ENCODE results near the gene RANBP3L.

The RANBP3L gene

DNA sequence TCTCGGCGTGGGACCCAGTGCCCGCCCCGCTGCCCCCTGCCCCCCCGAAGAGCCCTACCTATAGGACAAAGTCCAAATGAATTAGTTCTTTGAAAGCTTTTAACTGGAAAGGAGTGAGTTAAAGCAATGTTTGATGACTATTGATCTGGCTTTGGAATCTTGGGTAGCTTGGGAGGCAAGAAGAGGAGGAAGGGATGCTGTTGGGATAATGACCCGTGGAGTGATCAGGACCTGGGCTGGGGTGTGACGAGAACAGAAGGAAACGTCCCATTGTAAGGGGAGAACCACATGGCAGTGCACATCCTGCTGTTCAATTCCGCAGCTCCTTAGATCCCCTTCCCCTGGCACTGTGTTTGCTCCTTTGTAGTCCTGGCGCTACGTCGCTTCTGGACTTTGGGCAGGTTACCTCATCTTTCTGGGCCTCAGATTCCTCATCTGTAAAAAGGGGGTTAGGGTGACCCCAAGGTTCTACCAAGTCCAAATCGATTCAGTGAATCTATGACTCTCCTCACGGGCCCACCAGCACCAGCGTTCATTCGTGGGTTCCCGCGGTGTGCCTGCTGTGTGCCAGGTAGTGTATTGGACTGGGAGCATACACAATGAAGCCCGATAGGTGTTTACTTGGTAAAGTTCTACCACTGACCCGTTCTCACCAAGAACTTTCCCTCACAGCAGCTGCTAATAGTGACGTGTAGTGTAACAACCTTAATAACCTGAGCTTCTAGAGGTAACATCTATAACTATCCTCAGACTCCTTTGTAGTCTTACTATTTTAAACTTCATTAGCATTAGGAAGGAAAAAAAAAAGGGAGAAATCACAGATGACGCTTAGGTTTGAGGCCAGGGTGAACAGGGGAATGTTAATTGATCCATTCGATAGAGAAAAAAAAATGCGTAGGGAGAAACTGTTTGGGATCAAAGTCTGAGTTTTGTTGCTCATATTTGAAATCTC lies 58.9 kb downstream of the RANBP3L start:
- DNase-seq = no peak

DNA sequence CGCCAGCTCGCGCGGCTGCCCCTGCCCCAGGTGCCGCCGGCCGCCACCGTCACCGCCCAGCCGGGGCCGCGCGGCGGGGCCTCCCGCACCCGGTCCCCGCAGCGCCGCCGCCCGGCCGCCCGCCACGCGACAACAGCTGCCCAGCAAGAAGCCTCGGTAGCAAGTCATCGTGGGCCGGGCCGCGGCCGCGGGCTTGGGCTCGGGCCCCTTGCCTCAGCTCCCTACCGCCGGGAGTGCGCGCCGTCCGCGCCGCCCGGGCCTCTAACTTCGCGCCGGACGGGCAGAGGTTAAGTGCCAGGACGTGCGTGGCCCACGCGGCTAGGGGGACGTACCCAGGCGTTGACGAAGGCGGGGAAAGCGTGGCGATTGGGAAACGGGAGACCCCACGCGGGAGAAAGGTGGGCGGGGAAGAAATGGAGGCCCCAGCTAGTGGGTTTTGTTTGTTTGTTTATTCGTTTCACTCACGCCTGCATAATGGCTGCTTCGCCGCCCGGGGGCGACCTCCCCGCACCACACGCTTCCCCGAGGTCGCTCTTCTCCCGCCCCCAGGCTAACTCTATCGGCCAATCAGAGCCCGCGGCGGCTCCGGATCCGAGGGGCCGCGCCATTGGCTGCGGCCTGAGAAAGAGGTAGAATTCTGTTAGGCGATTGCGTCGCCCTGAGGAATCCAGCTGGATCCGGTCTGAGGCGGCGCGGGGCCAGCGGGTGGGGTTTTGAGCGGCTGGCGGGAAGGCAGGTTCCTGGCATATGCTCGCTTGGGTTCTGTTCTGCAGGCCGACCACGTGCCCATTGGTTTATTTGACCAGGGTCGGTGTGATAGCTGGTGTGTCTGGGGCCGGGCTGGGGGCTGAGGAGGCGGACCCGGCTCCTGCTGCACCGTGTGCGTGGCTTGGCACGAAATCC lies 59.8 kb downstream of the RANBP3L start, which contains the start of gene NADK2:
Gene NADK2, minus strand, starts transcription at position 295 of the 903 bp plus-strand sequence. Its CDS starts 127 bp downstream, at position 168.
- peak; percentile 92 for DNase-seq

DNA sequence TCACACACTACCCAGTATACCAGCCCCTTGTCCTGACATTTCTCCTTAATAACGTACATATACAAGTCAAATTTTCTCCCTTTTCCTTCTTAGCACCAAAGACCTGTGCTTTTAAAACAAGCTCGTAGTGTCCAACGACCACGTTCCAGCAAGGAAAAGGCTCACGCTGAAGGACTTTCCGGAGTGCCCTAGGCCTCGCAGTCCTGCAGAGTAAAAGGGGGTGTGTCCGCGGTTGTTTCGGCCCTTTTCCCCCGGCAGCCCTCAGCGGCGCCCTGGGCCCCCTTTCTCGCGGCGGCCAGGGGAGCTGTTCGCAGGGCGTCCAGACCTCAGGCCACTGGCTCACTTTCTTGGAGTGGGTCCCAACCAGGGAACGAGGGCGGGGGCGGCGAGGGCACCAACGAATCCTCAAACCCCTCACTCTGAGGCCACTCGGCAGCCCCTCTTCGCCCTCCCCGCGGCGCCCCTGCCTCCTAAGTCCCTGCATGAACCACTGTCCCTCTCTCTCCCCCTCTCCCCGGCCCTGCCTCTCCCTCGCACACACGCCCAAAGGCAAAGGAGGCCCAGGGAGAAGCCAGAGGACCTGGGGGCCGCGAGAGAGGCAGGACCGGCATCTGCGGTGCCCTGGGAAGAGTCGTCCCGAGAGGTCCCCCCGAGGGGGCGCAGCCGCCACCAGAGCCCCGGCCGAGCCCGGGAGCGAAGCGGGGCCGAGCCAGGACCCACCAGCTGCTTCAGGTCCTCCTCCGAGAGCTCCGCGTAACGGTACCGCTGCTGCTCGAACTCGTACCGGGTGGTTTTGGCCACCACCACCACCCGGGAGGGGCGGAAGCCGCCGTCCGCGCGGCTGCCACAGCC lies 60.7 kb downstream of the RANBP3L start:
- peak; percentile 51 for DNase-seq

DNA sequence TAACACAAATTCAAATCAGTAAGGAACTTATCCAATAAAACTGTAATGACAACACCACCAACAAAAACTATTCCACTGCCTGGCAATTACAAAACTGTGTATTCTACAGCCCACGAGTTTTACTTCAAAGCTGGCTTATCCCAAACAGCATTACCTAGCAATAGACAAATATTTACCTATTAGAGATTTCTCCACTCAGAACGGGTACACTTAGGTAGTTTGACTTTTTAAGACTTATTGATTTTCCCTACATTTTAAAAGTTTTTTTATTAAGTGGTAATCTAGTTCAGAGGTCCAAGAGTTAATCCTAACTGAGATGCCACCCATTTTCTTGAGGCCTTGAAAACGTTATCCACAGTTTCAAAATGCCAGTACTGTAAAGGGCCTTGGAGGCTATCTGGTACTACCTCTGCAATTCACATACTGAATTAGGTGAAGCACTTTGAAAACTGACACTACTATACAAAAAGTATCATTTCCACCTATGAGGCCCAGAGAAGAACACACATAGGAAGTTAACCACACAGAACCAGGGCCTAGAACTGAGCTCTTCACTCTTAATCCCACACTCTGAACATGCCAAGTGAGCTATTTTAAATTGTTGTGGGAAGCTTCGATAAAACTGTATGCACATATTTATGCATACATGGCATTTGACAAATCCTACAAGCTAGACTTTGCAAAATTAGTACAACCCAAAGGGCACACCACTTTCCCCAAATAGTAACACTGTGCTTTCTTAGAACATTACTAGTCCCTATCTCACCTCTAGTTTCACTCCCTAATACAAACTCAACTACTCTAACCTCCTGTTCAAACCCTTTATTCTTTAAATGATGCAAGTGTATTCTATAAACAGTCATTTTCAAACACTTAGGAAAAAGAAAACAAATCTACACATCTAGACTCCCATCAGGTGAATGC lies 62.1 kb downstream of the RANBP3L start:
- DNase-seq = no peak

DNA sequence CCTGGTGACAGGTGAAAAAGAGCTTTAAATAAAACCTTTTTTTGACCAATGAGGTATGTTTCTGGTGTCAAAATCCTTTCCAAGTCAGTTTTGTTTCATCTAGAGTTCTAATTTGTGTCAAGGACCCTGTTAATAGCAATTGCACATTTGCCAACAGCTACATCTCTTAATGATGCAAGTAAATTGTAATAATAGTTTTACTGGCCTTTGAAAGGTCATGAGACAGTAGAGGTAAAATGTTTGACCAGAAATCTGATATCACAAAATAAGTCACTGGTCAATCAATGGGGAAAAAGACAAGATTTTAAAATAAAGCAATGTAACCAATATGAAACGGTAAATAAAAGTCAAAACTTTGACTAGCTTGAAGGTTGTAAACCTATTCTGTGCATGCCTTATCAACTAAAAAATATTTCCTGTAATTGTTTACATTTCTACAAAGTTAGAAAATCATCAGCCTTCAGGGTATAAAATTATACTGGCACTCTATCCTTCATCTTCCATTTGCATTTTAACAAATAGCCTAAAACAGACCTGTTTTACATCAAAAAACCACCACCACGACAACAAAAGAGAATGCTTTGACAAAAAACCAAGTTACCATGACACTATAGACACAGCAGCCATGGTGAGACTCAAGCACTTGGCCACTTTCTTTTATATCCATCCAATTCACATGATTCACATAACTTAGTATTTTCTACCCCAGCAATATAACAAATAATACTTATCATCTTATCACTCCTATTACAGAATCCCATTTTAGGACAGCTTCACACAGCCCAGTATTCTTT lies 63.0 kb downstream of the RANBP3L start:
- DNase-seq = no peak

DNA sequence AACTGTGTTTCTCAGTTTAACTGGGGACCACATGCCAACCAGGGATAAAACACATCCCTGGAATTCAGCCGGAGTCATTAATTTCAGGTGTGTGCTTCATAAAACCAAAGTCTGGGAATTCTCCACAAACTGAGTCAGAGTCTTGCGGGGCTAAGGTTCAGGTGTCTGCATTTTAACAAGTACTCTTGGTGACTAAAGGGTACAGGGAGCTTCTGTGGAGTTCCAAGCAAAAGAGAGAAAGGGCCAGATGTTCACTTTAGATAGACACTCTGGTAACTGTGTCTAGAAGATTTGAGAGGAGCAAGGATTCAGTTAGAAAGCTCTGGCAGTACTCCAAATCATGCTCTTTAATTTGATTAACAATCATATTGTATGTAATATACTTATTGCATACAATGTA lies 64.0 kb downstream of the RANBP3L start:
- no peak for DNase-seq

DNA sequence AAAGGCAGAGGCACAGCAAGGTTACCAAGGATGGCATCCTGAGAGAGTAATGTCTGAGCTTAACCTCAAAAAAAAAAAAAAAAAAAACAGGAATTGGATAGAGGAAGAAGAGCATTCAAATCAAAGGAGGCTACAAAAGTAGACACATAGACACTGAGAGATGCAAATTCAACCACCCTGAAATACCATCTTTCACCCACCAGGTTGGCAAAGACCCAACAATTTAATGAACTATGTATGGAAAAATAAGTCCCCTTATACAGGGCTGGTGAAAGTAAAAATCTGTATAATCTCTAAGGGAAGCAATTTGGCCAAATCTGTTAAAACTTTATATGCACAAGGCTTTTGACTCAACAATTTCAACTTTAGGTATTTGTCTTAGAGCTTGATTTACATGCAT lies 64.9 kb downstream of the RANBP3L start:
- DNase-seq = no peak

DNA sequence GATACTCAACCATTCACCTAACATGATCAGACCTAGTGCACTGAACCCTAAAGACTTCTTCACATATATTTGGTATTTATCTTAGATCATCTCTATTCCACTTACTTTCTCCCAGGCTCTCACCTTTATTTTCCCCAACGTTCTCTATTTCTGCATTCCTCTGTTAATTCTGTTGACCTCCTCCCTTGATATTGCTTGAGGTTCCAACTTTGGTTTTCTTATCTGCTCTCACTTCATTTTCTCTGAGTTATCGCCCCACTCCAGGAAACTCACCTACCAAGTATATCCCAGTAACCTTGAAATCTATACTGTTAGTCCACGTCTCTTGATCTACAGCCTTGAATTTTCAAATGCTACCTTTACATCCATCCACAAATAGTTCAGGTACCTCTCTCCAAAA lies 69.2 kb downstream of the RANBP3L start:
- DNase-seq = no peak

DNA sequence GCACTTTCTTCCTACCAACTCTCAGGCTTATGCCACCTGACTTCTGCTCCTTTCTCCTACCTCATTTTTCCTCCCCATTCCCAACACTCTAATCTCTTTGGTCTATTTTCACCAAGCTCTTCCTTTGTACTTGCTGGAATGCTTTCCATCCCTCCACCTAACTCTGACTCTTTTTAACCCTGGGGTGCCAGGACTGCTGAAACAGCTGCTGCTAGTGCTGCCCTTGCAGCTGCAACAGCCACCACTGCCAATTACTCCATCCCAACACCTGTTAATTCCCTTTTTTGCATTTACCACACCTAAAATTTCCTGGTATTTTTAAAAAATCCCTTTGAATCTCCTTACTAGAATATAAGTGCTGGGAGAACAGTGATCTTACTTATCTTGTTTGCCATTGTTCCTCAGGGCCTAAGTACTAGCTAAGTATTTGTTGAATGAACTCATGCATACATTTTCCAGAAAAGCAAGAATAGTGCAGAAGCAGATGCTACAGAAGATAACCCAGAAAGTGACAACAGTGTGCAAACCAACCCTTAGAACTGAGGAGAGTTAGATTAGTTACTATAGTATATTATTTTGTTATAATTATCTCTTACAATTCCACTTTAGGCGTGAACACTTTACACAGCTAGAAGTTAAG lies 71.4 kb downstream of the RANBP3L start:
- DNase-seq = no peak

DNA sequence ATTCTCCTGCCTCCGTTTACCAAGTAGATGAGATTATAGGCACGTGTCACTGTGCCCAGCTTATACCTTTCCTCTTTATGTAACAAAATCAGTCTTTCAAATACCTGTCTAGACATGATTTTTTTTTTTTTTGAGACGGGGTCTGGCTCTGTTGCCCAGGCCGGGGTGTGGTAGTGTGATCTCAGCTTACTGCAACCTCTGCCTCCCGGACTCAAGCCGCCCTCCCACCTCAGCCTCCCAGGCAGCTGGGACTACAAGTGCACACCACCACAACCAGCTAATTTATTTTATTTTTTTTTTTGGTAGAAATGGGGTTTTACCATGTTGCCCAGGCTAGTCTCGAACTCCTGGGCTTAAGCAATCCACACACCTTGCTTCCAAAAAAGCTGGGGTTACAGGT lies 73.2 kb downstream of the RANBP3L start:
- no peak for DNase-seq

DNA sequence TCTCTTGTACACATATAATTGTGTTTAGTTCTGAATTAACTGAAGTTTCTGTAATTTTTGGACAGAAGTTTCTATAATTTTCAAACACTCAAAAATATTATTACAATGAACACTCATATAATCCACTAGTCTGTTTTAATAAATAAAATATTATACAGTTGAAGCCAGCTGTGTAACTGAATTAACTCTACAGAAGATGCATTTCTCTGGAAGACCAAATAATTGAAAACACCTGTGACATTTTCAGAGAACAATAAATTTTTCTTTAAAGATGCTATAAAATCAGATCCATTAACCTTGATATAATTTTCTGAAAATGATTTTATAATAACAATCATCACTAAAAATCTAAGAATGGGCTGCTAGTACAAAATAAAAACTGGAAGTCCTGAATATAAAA lies 74.7 kb downstream of the RANBP3L start:
- no peak for DNase-seq

DNA sequence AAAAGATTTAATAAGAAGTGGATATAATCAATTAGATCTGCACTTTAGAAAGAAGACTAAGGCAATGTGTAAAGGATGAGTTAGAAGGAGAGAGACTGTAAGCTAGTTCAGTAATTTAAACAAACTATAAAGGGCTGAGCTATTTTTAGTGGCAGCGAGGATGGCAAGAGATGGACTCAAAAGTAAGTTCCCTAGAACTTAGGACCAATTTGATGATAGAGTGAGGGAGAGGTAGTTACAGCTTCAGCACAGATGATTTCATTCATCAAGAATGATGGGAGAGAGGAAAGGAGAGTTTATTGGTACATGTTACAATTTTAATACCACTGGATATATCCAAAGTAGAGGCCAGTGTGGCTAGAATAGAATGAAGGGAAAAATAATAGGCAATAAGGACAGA lies 79.1 kb downstream of the RANBP3L start:
- DNase-seq = no peak

DNA sequence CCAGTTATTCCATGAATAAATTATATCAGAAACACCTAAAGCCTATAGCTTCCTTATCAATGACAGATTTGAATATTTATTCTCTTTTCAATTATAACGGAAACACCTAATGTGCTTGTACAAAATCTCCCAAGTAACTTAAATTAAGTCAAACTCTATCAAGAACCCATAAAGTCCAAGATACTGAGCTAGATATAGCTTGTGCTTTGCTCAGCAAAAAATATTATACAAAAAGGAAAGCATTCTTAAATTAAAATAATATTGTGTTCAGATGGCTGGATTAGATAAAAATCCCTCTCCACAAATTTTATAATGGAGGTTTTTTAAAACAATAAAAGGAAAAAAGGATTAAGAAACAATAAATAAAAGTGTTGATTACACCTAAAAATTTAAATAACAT lies 83.7 kb downstream of the RANBP3L start:
- no peak for DNase-seq

DNA sequence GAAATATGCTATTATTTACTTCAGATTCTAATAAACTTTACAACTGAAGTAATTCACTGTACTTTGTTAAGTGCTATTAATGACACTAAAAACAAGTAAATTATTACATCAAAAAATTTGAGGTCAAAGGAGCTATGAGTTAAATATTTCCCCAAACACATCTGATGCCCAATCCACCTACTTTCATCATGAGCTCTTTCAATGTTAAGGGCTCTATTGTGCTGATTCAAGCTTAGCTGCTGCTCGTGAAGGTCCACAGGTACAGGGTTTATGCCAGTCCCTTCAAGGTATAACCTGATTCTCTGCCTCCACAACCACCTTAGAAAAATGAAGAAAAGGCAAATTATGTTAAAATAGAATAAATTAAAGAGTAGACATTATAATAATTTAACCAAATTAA lies 84.1 kb downstream of the RANBP3L start:
- DNase-seq = no peak

DNA sequence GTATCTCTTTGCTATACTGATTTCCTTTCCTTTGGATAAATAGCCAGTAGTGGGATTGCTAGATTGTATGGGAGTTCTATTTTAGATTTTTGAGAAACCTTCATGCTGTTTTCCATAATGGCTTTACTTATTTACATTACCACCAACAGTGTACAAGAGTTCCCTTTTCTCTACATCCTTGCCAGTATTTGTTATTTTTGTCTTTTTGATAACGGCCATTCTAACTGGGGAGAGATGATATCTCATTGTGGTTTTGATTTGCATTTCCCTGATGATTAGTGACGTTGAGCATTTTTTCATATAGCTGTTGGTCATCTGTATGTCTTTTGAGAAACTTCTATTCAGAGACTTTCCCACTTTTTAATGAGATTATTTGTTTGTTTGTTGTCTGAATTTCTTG lies 85.8 kb downstream of the RANBP3L start:
- DNase-seq = no peak

DNA sequence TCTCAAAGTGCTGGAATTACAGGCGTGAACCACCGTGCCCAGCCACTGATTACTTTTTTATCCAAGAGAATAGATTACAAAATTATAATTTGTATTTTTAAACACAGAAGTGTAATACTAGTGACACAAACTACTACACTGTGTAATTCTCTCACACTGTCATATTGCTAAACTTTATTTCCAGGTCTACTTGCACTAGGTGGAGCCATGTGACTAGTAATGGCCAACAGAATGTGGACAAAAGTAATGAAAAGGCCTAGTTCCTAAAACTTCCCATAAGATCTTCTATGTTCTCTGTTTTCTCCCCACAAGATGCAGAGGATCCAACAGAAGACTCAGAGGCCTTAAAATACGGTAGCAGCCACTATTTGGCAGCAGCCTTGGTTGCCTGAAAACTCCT lies 87.3 kb downstream of the RANBP3L start:
- DNase-seq = no peak

DNA sequence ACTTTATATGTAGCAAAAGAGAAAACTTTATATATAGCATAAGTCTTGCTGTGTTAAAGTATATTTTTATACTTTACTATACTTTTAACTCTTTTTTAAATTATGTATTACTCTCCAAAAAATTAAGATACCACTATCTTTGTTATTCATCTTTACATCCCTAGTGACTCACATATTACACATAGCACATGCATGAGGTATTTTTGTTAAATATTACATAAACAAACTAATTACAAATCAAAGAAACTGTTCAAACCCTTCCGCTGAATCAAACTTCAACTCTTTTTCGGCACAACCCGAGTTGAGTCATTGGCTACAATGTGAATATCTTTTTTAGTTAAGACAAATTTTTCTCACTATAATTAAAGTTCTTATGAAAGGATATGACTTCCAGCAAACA lies 92.0 kb downstream of the RANBP3L start:
- no peak for DNase-seq

DNA sequence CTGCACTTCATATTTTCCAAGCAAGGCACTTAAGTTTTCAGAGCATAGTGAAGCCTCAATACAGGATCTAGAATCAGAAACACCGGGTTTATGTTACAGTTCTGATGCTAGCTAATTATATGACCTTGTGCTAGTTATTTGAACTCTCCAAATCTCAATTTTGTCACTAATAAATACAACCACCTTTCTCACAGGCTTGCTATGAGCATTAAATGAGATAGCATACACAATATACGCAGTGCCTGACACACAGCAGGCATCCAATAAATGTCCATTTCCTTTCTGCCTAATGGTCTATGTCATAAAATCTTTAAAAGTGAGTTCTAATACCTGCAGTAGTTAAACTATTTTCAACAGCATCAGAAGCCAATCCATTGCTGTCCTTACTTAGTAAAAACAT lies 92.9 kb downstream of the RANBP3L start:
- no peak for DNase-seq

DNA sequence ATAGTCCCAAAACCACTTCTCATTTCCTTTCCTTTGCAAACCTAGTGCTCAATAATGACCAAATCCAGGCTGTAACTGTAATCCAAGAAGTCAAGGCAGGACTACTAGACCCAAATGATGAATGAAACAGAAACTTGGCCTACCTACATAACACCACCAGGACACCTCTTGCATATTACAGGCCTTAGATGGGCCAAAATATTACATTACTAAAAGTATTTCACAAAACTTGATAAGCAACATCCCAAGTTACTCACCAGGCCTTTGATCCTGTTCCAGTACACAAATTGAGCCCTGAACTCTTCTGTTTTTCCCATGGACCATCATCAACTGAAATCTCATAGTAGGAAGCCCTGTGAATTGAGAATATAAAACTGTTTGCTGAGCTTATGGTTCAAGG lies 94.8 kb downstream of the RANBP3L start:
- DNase-seq = no peak

DNA sequence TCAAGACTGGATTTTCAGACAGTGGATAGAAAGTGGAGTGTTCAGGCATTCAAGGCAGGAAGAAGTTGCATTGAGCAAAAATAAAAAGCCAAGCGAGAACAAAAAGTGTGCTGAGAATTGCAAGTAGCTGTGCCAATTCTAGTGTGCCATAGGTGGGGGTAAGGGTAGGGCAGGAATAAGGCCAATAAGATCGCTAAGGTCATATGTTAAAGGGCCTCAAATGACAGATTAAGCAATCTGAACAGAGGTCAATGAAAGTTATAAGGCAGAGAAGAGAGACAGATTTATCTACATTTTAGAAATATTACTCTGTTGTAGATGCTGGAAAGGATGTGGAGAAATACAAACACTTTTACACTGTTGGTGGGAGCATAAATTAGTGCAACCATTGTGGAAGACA lies 96.4 kb downstream of the RANBP3L start:
- no peak for DNase-seq

All from RPMI8226 (cell line).